H1 (cell line): ENCODE results near the gene DEGS2. TPM values are rescaled to one million over a fixed set of nuclear protein-coding genes. Genes with fewer than 3 reads are reported as not detected.

Source experiments
- CTCF ChIA-PET: fragments of 300-600 bp; sonication (Branson Sonifier 250); formaldehyde crosslinking; loops from one replicate; lab custom pipeline; 2021; ENCODE audit not compliant: partially characterized antibody; lab: Charles Lee
- POLR2A ChIA-PET: fragments of 300-600 bp; sonication (Branson Sonifier 250); formaldehyde crosslinking; loops from one replicate; lab custom pipeline; 2021; ENCODE audit warnings: inconsistent platforms; ENCODE audit not compliant: partially characterized antibody; lab: Charles Lee
- DNase-seq, 2 experiments: peaks; one replicate each; pipeline versions ENCODE4 v3.0.0 to v3.0.0-alpha.2; 2010 to 2022; ENCODE audit warnings: low spot score in 2 of 2, low read depth in 1 of 2, mixed read lengths in 1 of 2
- FAIRE-seq: peaks from 2 replicates; lab custom pipeline; 2011; peaks lifted over from hg19 to GRCh38; lab: Jason Lieb, UNC
- H2AFZ ChIP-seq: 2 replicates; pipeline ENCODE4 v1.8.1; 2012; ENCODE audit warnings: low read length, inconsistent platforms
- H2AK5ac ChIP-seq: 2 replicates; pipeline ENCODE4 v1.6.1; 2013; ENCODE audit warnings: low read depth, low read length
- H2BK120ac ChIP-seq: replicated peaks from 2 replicates; pipeline ENCODE3; 2013; ENCODE audit warnings: low read depth, low read length, inconsistent platforms
- H2BK12ac ChIP-seq: 2 replicates; pipeline ENCODE4 v1.6.1; 2013; ENCODE audit warnings: low read depth, low read length
- H2BK15ac ChIP-seq: 2 replicates; pipeline ENCODE4 v1.6.1; 2013; ENCODE audit warnings: low read length
- H2BK20ac ChIP-seq: 2 replicates; pipeline ENCODE4 v1.6.1; 2013; ENCODE audit warnings: low read length
- H2BK5ac ChIP-seq: 2 replicates; pipeline ENCODE4 v1.6.1; 2013; ENCODE audit warnings: low read depth, low read length
- H3K14ac ChIP-seq: 2 replicates; pipeline ENCODE4 v1.6.1; 2013; ENCODE audit warnings: inconsistent platforms; ENCODE audit not compliant: insufficient read length
- H3K18ac ChIP-seq: 2 replicates; pipeline ENCODE4 v1.6.1; 2013; ENCODE audit warnings: low read length; ENCODE audit errors: extremely low read depth
- H3K23ac ChIP-seq: 2 replicates; pipeline ENCODE4 v1.6.1; 2013; ENCODE audit warnings: inconsistent platforms; ENCODE audit not compliant: insufficient read length
- H3K23me2 ChIP-seq: 2 replicates; pipeline ENCODE4 v1.6.1; 2013; ENCODE audit warnings: low read depth, low read length
- H3K27ac ChIP-seq: 2 replicates; pipeline ENCODE4 v1.6.1; 2011; ENCODE audit warnings: low read depth, low read length, inconsistent platforms
- H3K27me3 ChIP-seq, 4 experiments: replicated peaks in 1 of 4; 1 replicate in 1 of 4; 2 replicates in 3 of 4; pipeline versions ENCODE4 v1.6.1 to v1.8.1; 2011 to 2013; ENCODE audit warnings: low read length in 3 of 4, mild to moderate bottlenecking in 3 of 4, inconsistent platforms in 2 of 4, mixed read lengths in 2 of 4, moderate library complexity in 1 of 4; ENCODE audit not compliant: control insufficient read depth in 3 of 4, insufficient read depth in 3 of 4; ENCODE audit errors: extremely low read depth in 1 of 4
- H3K36me3 ChIP-seq, 4 experiments: 2 replicates each; pipeline versions ENCODE4 v1.6.1 to v1.8.1; 2011 to 2013; ENCODE audit warnings: mild to moderate bottlenecking in 4 of 4, low read length in 3 of 4, moderate library complexity in 2 of 4, control low read depth in 1 of 4, inconsistent platforms in 1 of 4; ENCODE audit not compliant: insufficient read depth in 4 of 4, control insufficient read depth in 2 of 4
- H3K4ac ChIP-seq: replicated peaks from 2 replicates; pipeline ENCODE3; 2013; ENCODE audit warnings: low read length, low read depth, mixed read lengths, inconsistent platforms; ENCODE audit not compliant: insufficient read length
- H3K4me1 ChIP-seq, 4 experiments: replicated peaks in 1 of 4; 1 replicate in 1 of 4; 2 replicates in 3 of 4; pipeline versions ENCODE4 v1.6.1 to v1.8.1; 2011 to 2013; ENCODE audit warnings: low read length in 3 of 4, inconsistent platforms in 2 of 4, mixed read lengths in 1 of 4; ENCODE audit not compliant: insufficient read depth in 4 of 4, control insufficient read depth in 3 of 4
- H3K4me2 ChIP-seq, 2 experiments: 2 replicates each; pipeline versions ENCODE4 v1.6.1 to v1.8.1; 2011 to 2013; ENCODE audit warnings: low read depth in 2 of 2, low read length in 2 of 2, control low read depth in 1 of 2, inconsistent platforms in 1 of 2, mild to moderate bottlenecking in 1 of 2; ENCODE audit not compliant: insufficient read depth in 1 of 2
- H3K4me3 ChIP-seq, 4 experiments: fragments of 200-600, 300-600 bp in 1 of 4; sonication (generic), shearing (Covaris generic), sonication (Bioruptor Twin) in 1 of 4; 2 replicates each; pipeline versions ENCODE4 v1.5.1 to v1.8.1; 2011 to 2016; ENCODE audit warnings: low read length in 4 of 4, low read depth in 3 of 4, control low read depth in 2 of 4, inconsistent platforms in 2 of 4, mild to moderate bottlenecking in 2 of 4, mixed read lengths in 1 of 4, moderate library complexity in 1 of 4; ENCODE audit not compliant: insufficient read depth in 2 of 4; ENCODE audit errors: extremely low read depth in 1 of 4
- H3K56ac ChIP-seq: replicated peaks from 2 replicates; pipeline ENCODE3; 2013; ENCODE audit warnings: low read depth, mild to moderate bottlenecking, mixed read lengths, low read length, inconsistent platforms; ENCODE audit not compliant: insufficient read length
- H3K79me1 ChIP-seq: 2 replicates; pipeline ENCODE4 v1.6.1; 2013; ENCODE audit warnings: low read depth, low read length, control low read depth
- H3K79me2 ChIP-seq, 2 experiments: 2 replicates each; pipeline versions ENCODE4 v1.6.1 to v1.8.1; 2012 to 2013; ENCODE audit warnings: low read length in 2 of 2, mild to moderate bottlenecking in 2 of 2, inconsistent platforms in 1 of 2; ENCODE audit not compliant: insufficient read depth in 2 of 2, control insufficient read depth in 1 of 2
- H3K9ac ChIP-seq, 4 experiments: replicated peaks in 1 of 4; 1 replicate in 1 of 4; 2 replicates in 3 of 4; pipeline versions ENCODE4 v1.6.1 to v1.8.1; 2011 to 2013; ENCODE audit warnings: low read depth in 3 of 4, low read length in 3 of 4, control low read depth in 2 of 4, mild to moderate bottlenecking in 2 of 4, moderate library complexity in 2 of 4, inconsistent platforms in 1 of 4; ENCODE audit errors: extremely low read depth in 1 of 4
- H3K9me3 ChIP-seq, 2 experiments: 2 replicates each; pipeline versions ENCODE4 v1.6.1 to v1.8.1; 2012 to 2013; ENCODE audit warnings: mild to moderate bottlenecking in 2 of 2, moderate library complexity in 2 of 2, control low read depth in 1 of 2, inconsistent platforms in 1 of 2, low read depth in 1 of 2, low read length in 1 of 2, mixed read lengths in 1 of 2; ENCODE audit not compliant: insufficient read depth in 2 of 2
- H4K20me1 ChIP-seq, 2 experiments: replicated peaks in 1 of 2; 2 replicates each; pipeline versions ENCODE3 to v1.8.1; 2011 to 2013; ENCODE audit warnings: inconsistent platforms in 2 of 2, low read length in 2 of 2, mild to moderate bottlenecking in 1 of 2; ENCODE audit not compliant: insufficient read depth in 2 of 2, control insufficient read depth in 1 of 2
- H4K5ac ChIP-seq: 2 replicates; pipeline ENCODE4 v1.6.1; 2013; ENCODE audit warnings: low read length, low read depth, mixed read lengths, inconsistent platforms; ENCODE audit not compliant: insufficient read length
- H4K8ac ChIP-seq: 2 replicates; pipeline ENCODE4 v1.8.0; 2013; ENCODE audit warnings: mild to moderate bottlenecking, moderate library complexity, low read length, inconsistent platforms; ENCODE audit not compliant: insufficient read depth; ENCODE audit errors: extremely low read depth
- H4K91ac ChIP-seq: replicated peaks from 2 replicates; pipeline ENCODE3; 2013; ENCODE audit warnings: low read length, mixed read lengths, inconsistent platforms; ENCODE audit not compliant: insufficient read length
- ASH2L ChIP-seq: fragments of 200-600, 300-600 bp; sonication (generic); IDR thresholded peaks from one replicate; pipeline ENCODE4 v1.7.1; 2017; ENCODE audit warnings: low read length
- CBX5 ChIP-seq: fragments of 300-800, 300-1000 bp; sonication (generic); IDR thresholded peaks from 2 replicates; pipeline ENCODE4 v1.7.1; 2016; ENCODE audit warnings: antibody characterized with exemption, low read length, low read depth
- CREB1 ChIP-seq: IDR thresholded peaks from 2 replicates; pipeline ENCODE4 v1.6.1; 2012; ENCODE audit warnings: inconsistent platforms
- NRF1 ChIP-seq: IDR thresholded peaks from 2 replicates; pipeline ENCODE4 v1.6.1; 2011; ENCODE audit warnings: mild to moderate bottlenecking, low read depth, low read length, improper control_type of control experiment
- RAD21 ChIP-seq, 2 experiments: IDR thresholded peaks in 1 of 2; conservative IDR thresholded peaks in 1 of 2; 2 replicates each; pipeline ENCODE4 v1.6.1; 2011; ENCODE audit warnings: low read depth in 2 of 2, low read length in 2 of 2, improper control_type of control experiment in 1 of 2, inconsistent platforms in 1 of 2, mild to moderate bottlenecking in 1 of 2, moderate library complexity in 1 of 2
- RFX5 ChIP-seq: IDR thresholded peaks from 2 replicates; pipeline ENCODE4 v1.6.1; 2011; ENCODE audit warnings: low read depth, low read length, improper control_type of control experiment, borderline replicate concordance
- SIX5 ChIP-seq: IDR thresholded peaks from 2 replicates; pipeline ENCODE4 v1.6.1; 2011; ENCODE audit warnings: mild to moderate bottlenecking, low read depth, low read length
- SP2 ChIP-seq: IDR thresholded peaks from 2 replicates; pipeline ENCODE4 v1.6.1; 2012; ENCODE audit warnings: mild to moderate bottlenecking, low read length, inconsistent platforms
- TAF1 ChIP-seq: IDR thresholded peaks from 2 replicates; pipeline ENCODE4 v1.6.1; 2011; ENCODE audit warnings: mild to moderate bottlenecking, low read depth, low read length
- TAF7 ChIP-seq: optimal IDR thresholded peaks from 2 replicates; pipeline ENCODE3; 2011; ENCODE audit warnings: low read depth, mild to moderate bottlenecking, inconsistent platforms, low read length, moderate library complexity, borderline replicate concordance
- USF2 ChIP-seq: IDR thresholded peaks from 2 replicates; pipeline ENCODE4 v1.6.1; 2011; ENCODE audit warnings: low read length, improper control_type of control experiment
- WGBS, 2 experiments: shearing (Covaris generic) in 1 of 2; methylation state at CpG; one replicate each; pipeline versions ENCODE4 v1.1.6 to v1.1.7; 2013 to 2015; ENCODE audit warnings: low lambda C conversion rate in 2 of 2, mixed read lengths in 2 of 2, inconsistent platforms in 1 of 2, low coverage in 1 of 2, missing lambda C conversion rate in 1 of 2; ENCODE audit not compliant: insufficient replicate concordance in 2 of 2, insufficient coverage in 1 of 2, insufficient read length in 1 of 2; ENCODE audit errors: extremely low coverage in 1 of 2, missing lambda C conversion rate in 1 of 2; 5-methylcytosine and 5-hydroxymethylcytosine counted together
- polyA plus RNA-seq, 7 experiments: library from polyadenylated mRNA; depleted of rRNA in 3 of 7; stranded (reverse) in 5 of 7; unstranded in 2 of 7; fragments of >200 nt in 5 of 7; fragments of 200-250 nt in 2 of 7; gene quantifications; 1 replicate in 5 of 7; 2 replicates in 1 of 7; 4 replicates in 1 of 7; pipeline versions ENCODE4 v1.2.1 to v1.2.3, GENCODE V29; 2011 to 2013; ENCODE audit warnings: missing spikeins in 2 of 7, mixed read lengths in 2 of 7
- total RNA-seq: library from RNA; stranded (reverse); fragmentation: NEBNext Ultra II Directional; extraction: Animal tissue kit (Norgen Biotek cat#: 25700); gene quantifications from 2 replicates; pipeline ENCODE4 v1.2.1, GENCODE V29; 2021
- TF ChIP-seq, protein P1 (sequence below): IDR thresholded peaks from 2 replicates; pipeline ENCODE4 v1.6.1; 2012; ENCODE audit warnings: inconsistent platforms

The DEGS2 gene
- total and polyA plus RNA-seq, 2 of the 8 experiments (the other 6 are each of a cell fraction or from before 2014, with no cell fraction given) = 0.61 to 0.82 TPM

DNA sequence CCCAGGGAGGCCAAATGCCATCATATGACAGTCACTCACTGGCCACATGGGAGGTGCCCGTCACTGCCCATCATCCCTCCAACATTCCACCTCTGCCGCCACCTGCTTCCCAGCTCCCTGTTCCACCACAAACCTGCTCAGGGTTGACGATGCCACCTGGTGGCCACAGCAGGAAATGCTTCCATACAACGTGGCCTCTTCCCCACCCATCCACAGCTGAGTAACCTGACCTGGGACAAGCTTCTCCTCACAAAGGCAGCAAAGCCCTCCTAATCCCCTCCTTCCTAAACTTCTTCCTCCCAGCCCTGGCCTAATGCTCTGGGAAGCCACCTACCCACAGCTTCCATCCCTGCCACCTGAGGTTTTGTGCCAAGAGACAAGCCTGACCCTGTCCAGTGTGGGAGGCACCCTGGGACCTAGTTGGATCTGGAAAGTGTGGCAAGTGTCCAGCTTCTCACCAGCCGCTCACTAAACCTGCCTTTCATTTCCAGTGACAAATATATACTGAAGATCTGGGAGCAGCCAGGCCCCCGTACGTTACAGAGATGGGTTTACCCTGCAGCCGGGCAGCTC, 4.3 kb downstream of the DEGS2 start:
- H2BK20ac ChIP-seq = no peak overlapping the region
- WGBS, 2 experiments = 50% methylated on average over 8 of the region's 8 CpGs; no CpG with 5 or more reads in 1 of the 2 experiments
- H3K27ac ChIP-seq = no peak overlapping the region
- no peak overlapping the region for H3K4ac ChIP-seq
- peak; percentile 99 for FAIRE-seq
- H3K56ac ChIP-seq = no peak overlapping the region
- H3K23ac ChIP-seq = no peak overlapping the region
- H3K36me3 ChIP-seq = no peaks in the 10 kb centered on the region; a peak in 2 of 8 replicates
- 0 out of 2 replicates have a peak overlapping the region, but pooled peaks have one; percentile 23 for H2BK15ac ChIP-seq
- H2BK12ac ChIP-seq = no peak overlapping the region; the same call in 1 of the 2 replicates
- no peak overlapping the region for H3K9ac ChIP-seq
- no peak overlapping the region for H3K14ac ChIP-seq
- no peak overlapping the region for H4K91ac ChIP-seq
- H3K4me3 ChIP-seq = no peak overlapping the region
- peak; percentile 73 to 93 for DNase-seq
- H3K27me3 ChIP-seq = peaks cover 10 to 30% (median 25%) of the 10 kb centered on the region in 4 experiments
- H2AK5ac ChIP-seq = no peak overlapping the region
- no peaks in the 10 kb centered on the region for H3K79me1 ChIP-seq
- peaks cover 0 to 11% (median 2%) of the 10 kb centered on the region in 4 experiments; a peak in 5 of 7 replicates for H3K4me1 ChIP-seq
- ChIA-PET POLR2A (interaction anchor here (0.9 to 1.5 kb wide), 4 partner anchors 15 to 135 kb away, joined by 3 to 4 read pairs (median 4); no protein-coding TSS in a partner anchor), CTCF (interaction anchor here (0.7 to 19.5 kb wide), 35 partner anchors 10 to 524 kb away, joined by 3 to 307 read pairs (median 4); no protein-coding TSS in a partner anchor)
- peaks cover 0 to 5% of the 10 kb centered on the region in 2 experiments for H4K20me1 ChIP-seq
- H4K8ac ChIP-seq = no peak overlapping the region
- no peaks in the 10 kb centered on the region for H3K79me2 ChIP-seq
- H3K23me2 ChIP-seq = peaks cover 3% of the 10 kb centered on the region; the same call in 1 of the 2 replicates
- no peak overlapping the region for H4K5ac ChIP-seq
- H3K4me2 ChIP-seq = no peak overlapping the region; a peak in 1 of 4 replicates
- H2BK5ac ChIP-seq = no peak overlapping the region
- H2BK120ac ChIP-seq = no peak overlapping the region
- H2AFZ ChIP-seq = peak overlapping the region; percentile 60
- H3K18ac ChIP-seq = no peak overlapping the region
- no peaks in the 10 kb centered on the region for H3K9me3 ChIP-seq
- peak; percentile 30 for TF ChIP-seq ASH2L
- no peak for TF ChIP-seq SP2
- TF ChIP-seq USF2 = no peak
- TF ChIP-seq NRF1 = no peak
- TF ChIP-seq, protein P1, sequence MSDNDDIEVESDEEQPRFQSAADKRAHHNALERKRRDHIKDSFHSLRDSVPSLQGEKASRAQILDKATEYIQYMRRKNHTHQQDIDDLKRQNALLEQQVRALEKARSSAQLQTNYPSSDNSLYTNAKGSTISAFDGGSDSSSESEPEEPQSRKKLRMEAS = peak; percentile 94
- peak; percentile 64; the same call in 1 of the 2 replicates for TF ChIP-seq CREB1
- no peak for TF ChIP-seq SIX5
- no peak for TF ChIP-seq TAF7
- TF ChIP-seq TAF1 = no peak
- TF ChIP-seq CBX5 = no peak
- no peak for TF ChIP-seq RFX5
- peak; percentile 78 to 82 for TF ChIP-seq RAD21 (IDR thresholded peaks at IDR 0.05 in 1 of 2, conservative IDR thresholded peaks at IDR 0.05 in 1 of 2; ENCODE audit: low read depth in 2 of 2, low read length in 2 of 2)
